AG04449 (cell line): ENCODE results near the gene ST3GAL6.
"Not testable (repeated sequence)": the region's sequence is repeated elsewhere in the genome, so short reads cannot be mapped to it uniquely, and the experiment has no call there.

Experiments
- CTCF ChIA-PET: fragments of 350-600 bp; formaldehyde crosslinking; extraction: SDS; loops from one replicate; lab custom pipeline; 2021; ENCODE audit warnings: antibody characterized with exemption; lab: Yijun Ruan, JAX
- POLR2A ChIA-PET: fragments of 400-600, 350-600 bp; formaldehyde crosslinking; extraction: SDS; loops from one replicate; lab custom pipeline; 2020; ENCODE audit warnings: antibody characterized with exemption, inconsistent platforms; lab: Yijun Ruan, JAX
- DNase-seq: peaks from one replicate; pipeline ENCODE4 v3.0.0-alpha.2; 2010; ENCODE audit warnings: low read depth, low spot score
- H3K4me3 ChIP-seq: 2 replicates; pipeline ENCODE4 v1.5.1; 2011; ENCODE audit warnings: low read depth, mild to moderate bottlenecking, control low read depth, low read length
- CTCF ChIP-seq: IDR thresholded peaks from one replicate; pipeline ENCODE4 v1.5.1; 2011; ENCODE audit warnings: mild to moderate bottlenecking, moderate library complexity, low read length, control low read depth, inconsistent platforms; ENCODE audit not compliant: insufficient read depth; ENCODE audit errors: missing control alignments

The ST3GAL6 gene

GRCh38 chr3:98823791-98824190 is 60.7 kb downstream of the ST3GAL6 start:
- TF ChIP-seq CTCF, result no peak
- ChIA-PET POLR2A (no interaction called here), CTCF (interaction anchor here (1.8 to 9.1 kb wide), 4 partner anchors 8 to 171 kb away, joined by 4 to 128 read pairs (median 7); no protein-coding TSS in a partner anchor)
- H3K4me3 ChIP-seq, result no peak overlapping the region
- no peak for DNase-seq

GRCh38 chr3:98824256-98824655 is 61.1 kb downstream of the ST3GAL6 start:
- TF ChIP-seq CTCF, result no peak
- DNase-seq, result no peak
- no peak overlapping the region for H3K4me3 ChIP-seq
- ChIA-PET CTCF (interaction anchor here (0.9 to 9.1 kb wide), 5 partner anchors 9 to 170 kb away, joined by 3 to 128 read pairs (median 7); no protein-coding TSS in a partner anchor), POLR2A (no interaction called here)

GRCh38 chr3:98826126-98826525 is 63.0 kb downstream of the ST3GAL6 start:
- no peak overlapping the region for H3K4me3 ChIP-seq
- POLR2A ChIA-PET, result no interaction called here
- TF ChIP-seq CTCF, result no peak
- no peak for DNase-seq
- CTCF ChIA-PET, result interaction anchor here (1.5 to 9.1 kb wide), 3 partner anchors 9 to 347 kb away, joined by 6 to 128 read pairs (median 18); no protein-coding TSS in a partner anchor

- no peak overlapping the region for H3K4me3 ChIP-seq
- TF ChIP-seq CTCF, result no peak
- CTCF ChIA-PET, result interaction anchor here (1.2 to 9.1 kb wide), 4 partner anchors 10 to 346 kb away, joined by 3 to 128 read pairs (median 12); no protein-coding TSS in a partner anchor
- POLR2A ChIA-PET, result no interaction called here
- no peak for DNase-seq
These were observed 64.2 kb downstream of the ST3GAL6 start for GRCh38 chr3:98827221-98827920.

GRCh38 chr3:98829246-98829832 is 66.2 kb downstream of the ST3GAL6 start:
- CTCF ChIA-PET, result interaction anchor here (1.0 to 2.4 kb wide), 4 partner anchors 12 to 162 kb away, joined by 3 to 12 read pairs (median 6); no protein-coding TSS in a partner anchor
- no peak overlapping the region for H3K4me3 ChIP-seq
- no peak for TF ChIP-seq CTCF
- POLR2A ChIA-PET, result no interaction called here
- DNase-seq, result no peak

GRCh38 chr3:98831060-98831459 is 67.9 kb downstream of the ST3GAL6 start:
- CTCF ChIA-PET, result interaction anchor here (1.0 to 2.4 kb wide), 4 partner anchors 12 to 163 kb away, joined by 5 to 12 read pairs (median 6); no protein-coding TSS in a partner anchor
- H3K4me3 ChIP-seq, DNase-seq: not testable (repeated sequence)
- POLR2A ChIA-PET, result interaction anchor here (0.7 kb wide), 1 partner anchor 11 kb away, joined by 3 read pairs; no protein-coding TSS in a partner anchor
